ENCODE data around the gene AGBL4.
"Not testable (repeated sequence)": the region's sequence is repeated elsewhere in the genome, so short reads cannot be mapped to it uniquely, and the experiment has no call there.

The AGBL4 gene

DNA sequence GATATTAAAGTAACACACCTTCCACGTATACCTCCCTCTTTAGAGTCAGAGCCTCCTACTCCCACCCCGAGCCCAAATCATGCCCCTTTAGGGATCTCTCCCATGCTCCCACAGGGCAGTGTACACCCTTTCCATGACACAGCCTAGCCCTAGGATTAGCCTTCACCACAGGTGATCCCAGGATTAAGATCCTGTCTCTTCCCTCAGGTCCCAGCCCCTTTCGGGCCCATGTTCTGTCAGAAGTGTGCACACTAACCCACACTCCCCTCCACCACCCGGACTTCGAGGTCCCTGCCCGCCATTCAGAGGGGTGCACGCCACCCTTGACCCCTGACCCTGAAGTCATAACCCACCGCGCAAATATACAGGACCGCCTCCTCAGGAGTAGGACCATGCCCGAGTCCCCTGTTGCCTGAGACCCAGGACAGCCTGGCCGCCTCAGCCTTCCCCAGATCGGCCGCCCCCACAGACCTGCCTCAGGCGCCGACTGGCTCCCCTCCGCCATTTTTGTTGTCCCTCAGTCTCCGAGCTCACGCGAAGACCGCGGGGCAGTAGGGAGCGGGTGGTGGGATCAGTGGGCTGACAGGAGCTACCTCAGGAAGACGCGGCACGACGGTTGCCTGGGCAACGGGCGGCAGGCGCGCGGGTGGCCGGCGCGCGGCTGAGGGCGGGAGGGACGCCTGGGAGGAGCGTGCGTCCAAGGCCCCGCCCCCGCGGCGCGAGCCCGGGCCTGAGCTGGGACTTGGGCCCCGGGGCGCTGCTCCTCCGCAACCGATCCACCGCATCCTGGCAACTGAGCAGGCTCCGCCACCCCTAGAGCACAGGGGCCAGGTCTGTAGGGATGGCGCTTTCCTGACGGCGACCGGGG lies at the start of gene AGBL4:
TSS of gene AGBL4 (minus strand) at position 663 of the 868 bp plus-strand sequence.
- DNase-seq (ENCODE audit: low spot score): no peak

GRCh38 chr1:50066806-50067205 lies 43.1 kb upstream of the AGBL4 start:
- DNase-seq (ENCODE audit: low spot score): no peak

DNA sequence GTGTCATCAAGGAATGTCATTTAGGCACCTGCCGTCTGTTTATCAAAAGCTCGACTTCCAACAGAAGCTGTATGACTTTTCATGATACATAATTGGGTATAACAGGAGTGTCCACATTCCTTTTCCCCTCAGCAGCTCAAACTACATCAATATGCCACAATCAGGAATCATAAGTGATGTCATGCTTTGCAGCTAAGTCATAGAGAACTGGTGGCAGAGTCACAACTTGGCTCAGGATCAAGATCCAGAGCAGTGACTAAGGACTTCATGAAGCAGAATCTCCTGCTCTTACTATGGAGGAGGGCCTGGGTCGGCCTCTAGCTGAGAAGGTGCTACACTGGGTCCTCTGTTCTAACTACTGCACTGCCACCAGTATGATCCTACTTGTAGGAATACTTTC lies 36.5 kb upstream of the AGBL4 start:
- DNase-seq (ENCODE audit: low spot score): no peak

DNA sequence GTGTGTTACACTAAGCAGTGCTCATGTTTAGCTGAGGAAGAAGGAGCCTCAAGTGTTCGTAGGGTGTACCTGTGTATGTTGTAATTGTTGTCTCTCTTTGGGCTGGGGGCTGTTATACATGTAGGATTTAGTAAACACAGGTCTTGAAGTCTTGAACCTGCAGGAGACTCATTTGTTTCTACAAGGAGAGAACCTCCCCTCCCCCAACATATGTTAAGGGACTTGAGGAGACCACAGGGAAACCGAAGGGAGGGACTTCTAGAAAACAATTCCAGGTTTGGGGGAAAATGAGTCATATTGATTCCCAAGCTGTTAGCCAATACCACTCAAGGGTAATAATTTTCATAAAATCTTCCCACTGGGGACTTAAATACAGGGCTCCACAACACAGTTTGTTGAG lies 25.0 kb upstream of the AGBL4 start:
- no peak for DNase-seq (ENCODE audit: low spot score)

- no peak for DNase-seq (ENCODE audit: low spot score)
Observed at GRCh38 chr1:50047916-50048694, 24.4 kb upstream of the AGBL4 start.

- DNase-seq (ENCODE audit: low spot score): no peak
Observed at GRCh38 chr1:50038237-50038809, 14.6 kb upstream of the AGBL4 start.

- DNase-seq (ENCODE audit: low spot score): no peak
Observed at GRCh38 chr1:50027794-50028193, 4.0 kb upstream of the AGBL4 start.

GRCh38 chr1:49995734-49996133 lies 28.0 kb downstream of the AGBL4 start:
- no peak for DNase-seq (ENCODE audit: low spot score)

DNA sequence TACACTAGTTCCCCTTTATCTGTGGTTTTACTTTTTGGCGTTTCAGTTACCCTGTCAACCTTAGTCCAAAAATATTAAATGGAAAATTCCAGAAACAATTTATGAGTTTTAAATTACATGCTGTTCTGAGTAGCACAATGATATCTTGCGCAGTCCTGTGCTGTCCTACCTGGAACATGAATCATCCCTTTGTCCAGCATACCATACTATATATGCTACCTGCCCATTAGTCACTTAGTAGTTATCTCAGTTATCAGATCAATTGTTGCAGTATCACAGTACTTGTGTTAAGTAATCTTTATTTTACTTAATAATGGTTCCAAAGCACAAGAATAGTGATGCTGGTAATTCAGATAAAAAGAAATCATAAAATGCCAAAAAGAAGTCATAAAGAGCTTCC lies 52.7 kb downstream of the AGBL4 start:
- DNase-seq (ENCODE audit: low spot score): no peak

DNA sequence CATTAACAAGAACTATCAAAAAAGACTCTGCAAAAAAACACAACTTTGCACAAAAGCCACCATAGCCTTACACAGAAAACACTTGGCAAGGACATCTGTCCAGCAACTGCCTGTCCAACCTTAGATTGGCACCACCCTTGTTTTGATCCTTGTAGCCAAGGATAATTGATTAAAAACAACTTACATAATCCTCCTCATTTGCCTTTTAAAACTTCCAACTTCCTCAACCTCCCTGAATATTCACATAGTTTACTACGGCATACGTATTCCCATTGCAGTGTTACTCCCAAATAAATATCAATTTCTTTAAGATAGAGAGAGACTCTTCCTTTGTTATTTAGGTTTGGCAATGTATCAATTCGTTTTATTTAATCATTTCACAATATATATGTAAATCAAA lies 72.4 kb downstream of the AGBL4 start:
- DNase-seq (ENCODE audit: low spot score): no peak

- DNase-seq (ENCODE audit: low spot score): not testable (repeated sequence)
Observed at GRCh38 chr1:49915301-49915700, 108.5 kb downstream of the AGBL4 start.

DNA sequence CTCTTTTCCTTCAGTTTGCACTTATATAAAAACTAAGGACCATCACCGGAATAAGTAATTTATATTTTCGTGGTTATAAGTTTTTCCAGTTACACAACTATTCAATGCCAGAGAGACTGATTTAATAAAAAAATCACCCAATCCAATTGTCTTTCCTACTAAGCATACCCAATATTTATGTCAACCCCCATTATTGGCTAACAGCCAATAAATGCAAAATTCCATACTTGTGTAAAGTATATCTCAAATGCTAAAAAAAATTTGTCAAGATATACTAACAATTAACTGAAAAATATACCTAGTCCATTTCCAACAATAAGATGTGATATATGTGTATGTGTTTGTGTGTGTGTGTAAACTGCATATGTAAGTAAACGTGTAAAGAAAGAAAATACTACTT lies 117.4 kb downstream of the AGBL4 start:
- DNase-seq (ENCODE audit: low spot score): no peak

GRCh38 chr1:49864581-49864980 lies 159.2 kb downstream of the AGBL4 start:
- DNase-seq (ENCODE audit: low spot score): no peak

GRCh38 chr1:49854741-49855140 lies 169.0 kb downstream of the AGBL4 start:
- DNase-seq (ENCODE audit: low spot score): peak; percentile 3

DNA sequence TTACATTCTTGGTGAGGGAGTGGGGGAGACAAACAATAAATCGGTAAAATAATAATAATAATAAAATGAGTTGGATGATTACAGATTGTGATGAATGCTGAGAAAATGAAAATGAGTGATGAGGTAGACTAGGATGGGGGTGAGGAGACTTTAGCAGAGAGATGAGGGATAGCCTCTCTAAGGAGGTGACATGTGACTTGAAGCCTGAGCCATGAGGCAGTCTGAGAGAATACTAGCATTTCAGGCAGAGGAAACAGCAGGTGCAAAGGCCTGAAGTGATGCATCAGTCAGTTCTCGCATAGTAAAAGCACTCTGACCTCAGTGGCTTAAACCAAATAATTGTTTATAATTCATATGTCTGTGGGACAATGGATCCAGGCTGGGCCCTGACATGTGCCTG lies 181.2 kb downstream of the AGBL4 start:
- DNase-seq (ENCODE audit: low spot score): no peak

DNA sequence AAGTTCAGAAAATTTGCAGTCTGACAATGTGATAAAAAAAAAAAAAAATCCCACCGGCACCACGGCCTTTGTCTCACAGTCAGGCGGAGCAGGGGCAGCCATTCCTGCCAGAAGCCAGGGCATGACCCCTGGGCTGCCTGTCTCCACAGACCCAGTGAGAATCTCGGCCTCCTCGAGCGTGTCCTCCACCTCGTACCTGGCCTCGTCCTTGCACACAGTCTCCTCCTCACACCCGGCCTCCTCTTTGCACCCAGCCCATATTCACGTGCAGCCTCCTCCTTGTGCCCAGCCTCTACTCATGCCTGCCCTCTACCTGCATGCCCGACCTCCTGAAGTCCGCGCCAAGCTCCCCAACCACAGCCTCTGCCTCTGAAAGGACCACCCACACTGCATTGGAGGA lies 182.0 kb downstream of the AGBL4 start:
- no peak for DNase-seq (ENCODE audit: low spot score)

DNA sequence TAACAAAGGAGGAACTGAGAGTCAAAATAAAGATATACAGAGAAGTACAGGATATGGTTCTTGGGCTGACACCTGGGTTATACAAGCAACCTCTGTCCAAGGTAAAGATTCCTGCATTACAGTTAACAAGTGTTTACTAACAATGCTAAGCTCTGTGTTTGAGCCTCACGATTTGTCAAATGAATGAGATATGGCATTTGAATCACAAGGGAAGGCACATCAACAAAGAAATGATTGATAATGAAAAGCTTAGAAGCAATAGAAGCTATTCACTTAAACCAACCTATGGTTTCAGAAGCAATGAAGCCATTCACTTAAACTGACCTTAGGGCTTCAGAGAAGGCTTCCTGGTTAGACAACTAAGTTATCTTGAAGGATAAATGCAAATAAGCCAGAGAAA lies 199.5 kb downstream of the AGBL4 start:
- peak; percentile 75 for DNase-seq (ENCODE audit: low spot score)

GRCh38 chr1:49817681-49818080 lies 206.1 kb downstream of the AGBL4 start:
- no peak for DNase-seq (ENCODE audit: low spot score)

DNA sequence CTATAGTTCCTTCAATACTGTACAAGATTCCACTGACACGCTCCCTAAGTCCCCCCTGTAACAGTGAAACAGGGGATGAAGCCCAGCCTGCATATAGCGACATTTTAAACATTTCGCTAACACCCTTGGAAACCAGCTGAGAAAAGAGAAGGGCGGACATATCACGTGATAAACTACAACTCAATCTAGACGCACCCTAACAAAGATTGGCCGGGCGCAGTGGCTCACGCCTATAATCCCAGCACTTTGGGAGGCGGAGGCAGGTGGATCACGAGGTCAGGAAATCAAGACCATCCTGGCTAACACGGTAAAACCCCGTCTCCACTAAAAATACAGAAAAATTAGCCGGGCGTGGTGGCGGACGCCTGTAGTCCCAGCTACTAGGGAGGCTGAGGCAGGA lies 236.7 kb downstream of the AGBL4 start:
- DNase-seq (ENCODE audit: low spot score): not testable (repeated sequence)

GRCh38 chr1:49765034-49765433 lies 258.7 kb downstream of the AGBL4 start:
- no peak for DNase-seq (ENCODE audit: low spot score)

GRCh38 chr1:49738118-49738517 lies 285.6 kb downstream of the AGBL4 start:
- not testable (repeated sequence) for DNase-seq (ENCODE audit: low spot score)

DNA sequence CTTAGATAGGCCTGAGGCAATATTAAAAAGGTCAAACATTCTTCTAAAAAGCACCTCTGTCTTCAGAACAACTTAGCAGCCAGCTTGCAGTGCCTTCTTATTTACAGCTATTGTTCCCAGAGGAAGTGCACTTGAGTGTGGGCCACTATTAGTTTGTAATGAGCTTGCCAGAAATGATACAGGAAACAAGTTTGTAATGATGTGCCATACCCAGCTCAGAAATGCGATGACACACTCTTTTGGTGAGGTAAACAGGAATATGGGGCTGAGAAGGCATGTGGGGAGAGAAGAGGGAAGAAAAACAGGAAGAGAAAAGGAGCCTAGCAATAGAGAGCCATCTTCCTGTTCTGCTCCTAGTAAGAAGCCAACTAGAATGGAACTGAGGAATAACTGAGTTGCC lies 295.4 kb downstream of the AGBL4 start:
- no peak for DNase-seq (ENCODE audit: low spot score)

DNA sequence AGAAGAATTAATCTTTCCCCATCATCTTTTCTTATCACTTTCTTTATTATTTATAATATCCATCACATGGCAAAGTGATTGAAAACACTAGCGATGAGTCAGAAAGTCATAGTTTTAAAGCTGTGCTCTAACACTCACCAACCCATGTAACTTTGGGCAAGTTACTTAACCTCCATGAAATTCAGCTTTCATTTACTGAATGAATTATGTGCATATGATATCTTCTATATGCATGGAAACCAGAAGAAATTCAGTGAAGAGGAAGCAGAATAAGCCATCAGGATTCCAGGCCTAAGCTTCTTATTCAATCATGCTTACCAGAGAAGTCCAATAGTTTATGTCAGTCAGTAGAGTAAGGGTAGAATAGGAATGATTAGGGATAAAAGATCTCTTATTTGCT lies 300.1 kb downstream of the AGBL4 start:
- no peak for DNase-seq (ENCODE audit: low spot score)
